HCT116 (cell line): ENCODE measurements around the gene TMEM45B. TPM values are rescaled to one million over a fixed set of nuclear protein-coding genes. Genes with fewer than 3 reads are reported as not detected.

ENCODE experiments used
- ATAC-seq: fragments of 200-7000 bp; cut with Tn5 transposase; 2 replicates; pipeline ENCODE4 v1.9.1; 2020; ENCODE audit warnings: mild to moderate bottlenecking, moderate library complexity
- BruUV-seq: library from RNA; stranded (reverse); fragments of 400-500 nt; replicated peaks from 2 replicates; lab custom pipeline; 2021; lab: Mats Ljungman, UMichigan
- CTCF ChIA-PET: fragments of 300-600 bp; sonication (Branson Sonifier 250); formaldehyde crosslinking; loops from one replicate; lab custom pipeline; 2021; ENCODE audit warnings: antibody characterized with exemption; lab: Charles Lee
- POLR2A ChIA-PET: fragments of 300-600, 350-600 bp; sonication (Branson Sonifier 250); formaldehyde crosslinking; loops from one replicate; lab custom pipeline; 2021; ENCODE audit warnings: antibody characterized with exemption; lab: Charles Lee
- RAD21 ChIA-PET, 2 experiments: fragments of 300-600 bp; sonication (Branson Sonifier 250); formaldehyde crosslinking; loops; one replicate each; lab custom pipeline; 2023; ENCODE audit warnings: low total read pairs in 2 of 2; ENCODE audit not compliant: uncharacterized antibody in 2 of 2, unreplicated experiment in 2 of 2, low non-redundant PET in 1 of 2; lab: Charles Lee
- DNase-seq: peaks from one replicate; pipeline ENCODE4 v3.0.0-alpha.2; 2010; ENCODE audit warnings: low read depth, low spot score
- H2AFZ ChIP-seq: fragments of 200-600 bp; shearing (Covaris generic), sonication (generic); 2 replicates; pipeline ENCODE4 v1.6.1; 2017; ENCODE audit warnings: low read depth, mixed run types, mixed read lengths, antibody characterized with exemption, low read length; ENCODE audit not compliant: poor library complexity, severe bottlenecking
- H3K27ac ChIP-seq: 2 replicates; pipeline ENCODE4 v1.5.1; 2012; ENCODE audit warnings: low read depth, low read length
- H3K27me3 ChIP-seq: fragments of 200-600 bp; sonication (generic); 2 replicates; pipeline ENCODE4 v1.6.1; 2016; ENCODE audit warnings: mixed run types, low read length, mixed read lengths; ENCODE audit not compliant: insufficient read depth
- H3K36me3 ChIP-seq, 2 experiments: fragments of 200-500 bp in 1 of 2; fragments of 200-600 bp in 1 of 2; sonication (Bioruptor generic) in 1 of 2; sonication (generic) in 1 of 2; 2 replicates each; pipeline versions ENCODE4 v1.5.1 to v1.6.1; 2014 to 2016; ENCODE audit warnings: low read length in 2 of 2, inconsistent platforms in 1 of 2, mixed read lengths in 1 of 2, mixed run types in 1 of 2; ENCODE audit not compliant: insufficient read depth in 2 of 2, control insufficient read depth in 1 of 2
- H3K4me1 ChIP-seq, 2 experiments: fragments of 200-600 bp in 1 of 2; sonication (generic) in 1 of 2; 2 replicates each; pipeline versions ENCODE4 v1.5.1 to v1.6.1; 2012 to 2017; ENCODE audit warnings: low read length in 2 of 2, inconsistent platforms in 1 of 2, mild to moderate bottlenecking in 1 of 2, mixed read lengths in 1 of 2, mixed run types in 1 of 2, moderate library complexity in 1 of 2; ENCODE audit not compliant: insufficient read depth in 2 of 2, control insufficient read depth in 1 of 2
- H3K4me2 ChIP-seq: fragments of 200-600 bp; sonication (generic); 2 replicates; pipeline ENCODE4 v1.6.1; 2017; ENCODE audit warnings: mixed run types, low read length, mixed read lengths
- H3K4me3 ChIP-seq, 2 experiments: fragments of 200-600 bp in 1 of 2; sonication (generic) in 1 of 2; replicated peaks in 1 of 2; 2 replicates each; pipeline ENCODE4 v1.5.1; 2011 to 2016; ENCODE audit warnings: low read length in 2 of 2, control low read depth in 1 of 2, low read depth in 1 of 2, mild to moderate bottlenecking in 1 of 2, mixed read lengths in 1 of 2, mixed run types in 1 of 2
- H3K79me2 ChIP-seq: fragments of 200-600 bp; sonication (generic); 2 replicates; pipeline ENCODE4 v1.6.1; 2017; ENCODE audit warnings: mild to moderate bottlenecking, mixed run types, low read length, moderate library complexity, mixed read lengths; ENCODE audit not compliant: insufficient read depth
- H3K9ac ChIP-seq: fragments of 200-600 bp; sonication (generic); 2 replicates; pipeline ENCODE4 v1.6.1; 2016; ENCODE audit warnings: low read length, mixed read lengths
- H3K9me2 ChIP-seq: fragments of 200-600 bp; sonication (generic), shearing (Covaris generic); 2 replicates; pipeline ENCODE4 v1.6.1; 2017; ENCODE audit warnings: mixed run types, mild to moderate bottlenecking, moderate library complexity; ENCODE audit not compliant: insufficient read depth
- H3K9me3 ChIP-seq, 2 experiments: fragments of 200-500 bp in 1 of 2; fragments of 200-600 bp in 1 of 2; sonication (Bioruptor generic) in 1 of 2; sonication (generic) in 1 of 2; 2 replicates each; pipeline ENCODE4 v1.6.1; 2014 to 2017; ENCODE audit warnings: low read length in 2 of 2, mixed read lengths in 2 of 2, inconsistent platforms in 1 of 2, low read depth in 1 of 2, mild to moderate bottlenecking in 1 of 2, mixed run types in 1 of 2, moderate library complexity in 1 of 2; ENCODE audit not compliant: control insufficient read depth in 1 of 2, insufficient read depth in 1 of 2
- H4K20me1 ChIP-seq: fragments of 200-600 bp; sonication (generic), shearing (Covaris generic); 2 replicates; pipeline ENCODE4 v1.6.1; 2017; ENCODE audit warnings: mixed run types, mild to moderate bottlenecking, moderate library complexity; ENCODE audit not compliant: insufficient read depth
- CEBPB ChIP-seq: IDR thresholded peaks from 2 replicates; pipeline ENCODE4 v1.6.1; 2012; ENCODE audit warnings: low read depth
- EZH2 ChIP-seq: fragments of 200-600 bp; sonication (generic); IDR thresholded peaks from 2 replicates; pipeline ENCODE4 v1.6.1; 2017; ENCODE audit warnings: antibody characterized with exemption, mixed run types
- JUND ChIP-seq: IDR thresholded peaks from 2 replicates; pipeline ENCODE4 v1.6.1; 2012
- MAX ChIP-seq: IDR thresholded peaks from 2 replicates; pipeline ENCODE4 v1.6.1; 2012
- POLR2A ChIP-seq: IDR thresholded peaks from 2 replicates; pipeline ENCODE4 v1.7.0; 2011; ENCODE audit warnings: borderline replicate concordance; ENCODE audit not compliant: insufficient read depth, insufficient read length; ENCODE audit errors: extremely low read depth
- POLR2AphosphoS5 ChIP-seq: IDR thresholded peaks from 2 replicates; pipeline ENCODE4 v1.6.1; 2011; ENCODE audit warnings: mild to moderate bottlenecking, low read depth, low read length, moderate library complexity
- SP1 ChIP-seq: IDR thresholded peaks from 2 replicates; pipeline ENCODE4 v1.6.1; 2012; ENCODE audit warnings: low read depth
- ZNF274 ChIP-seq: fragments of 200-500 bp; sonication (Bioruptor generic); IDR thresholded peaks from 2 replicates; pipeline ENCODE4 v1.6.1; 2014; ENCODE audit warnings: mild to moderate bottlenecking, low read depth, low read length, inconsistent platforms
- intact Hi-C: fragments of 100-400 bp; cut with micrococcal nuclease; formaldehyde crosslinking; loops from 2 replicates; pipeline ENCODE4 v1.10.0; 2022
- total RNA-seq: library from RNA; stranded (reverse); gene quantifications from one replicate; pipeline ENCODE4 v1.2.1, GENCODE V29; 2021; ENCODE audit not compliant: unreplicated experiment

Gene TMEM45B
- total RNA-seq, 1 experiment from 2014 or later: not detected

DNA sequence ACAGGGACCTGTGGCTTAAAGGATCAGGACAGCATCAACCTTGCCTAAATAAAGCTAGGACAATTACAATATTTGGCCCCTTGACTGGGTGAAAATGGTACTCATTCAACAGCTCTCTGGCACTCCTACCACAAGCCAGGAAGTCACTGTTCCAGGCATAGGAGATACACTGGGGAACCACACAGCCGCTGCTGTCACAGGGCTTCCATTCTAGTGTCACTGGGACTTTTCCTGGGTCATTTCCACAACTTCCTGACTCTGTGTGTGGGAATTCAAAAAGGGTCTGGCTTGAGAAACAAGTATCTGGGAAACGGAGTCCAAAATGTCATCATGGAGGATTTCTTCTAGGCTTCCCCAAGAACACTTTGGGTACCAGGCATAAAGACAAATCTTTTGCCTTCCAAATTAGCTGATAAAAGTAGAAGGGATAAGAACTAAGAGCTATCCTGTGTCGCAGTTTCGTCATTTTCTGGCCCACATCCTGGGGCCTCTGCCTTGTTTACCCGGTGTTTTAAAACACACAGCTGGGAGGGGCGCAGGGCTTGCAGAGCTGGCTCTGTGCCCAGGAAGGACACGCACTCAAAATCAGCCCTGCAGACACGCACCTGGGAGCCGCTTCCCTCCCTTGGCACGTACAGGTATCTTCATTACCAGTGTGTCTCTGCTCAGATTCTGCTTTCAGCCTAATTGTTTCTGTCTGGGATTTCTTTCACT lies 38.0 kb downstream of the TMEM45B start:
- Histone ChIP-seq H3K36me3 (no peaks in the 10 kb centered on the region), H3K4me3 (no peak overlapping the region), H2AFZ (no peak overlapping the region), H3K4me2 (no peak overlapping the region), H3K4me1 (no peaks in the 10 kb centered on the region), H3K9me2 (no peaks in the 10 kb centered on the region), H4K20me1 (no peaks in the 10 kb centered on the region), H3K79me2 (no peaks in the 10 kb centered on the region), H3K27ac (no peak overlapping the region), H3K27me3 (no peaks in the 10 kb centered on the region), H3K9me3 (no peaks in the 10 kb centered on the region), H3K9ac (no peak overlapping the region)
- TF ChIP-seq JUND (no peak), POLR2AphosphoS5 (no peak), CEBPB (no peak), SP1 (no peak), MAX (no peak)
- intact Hi-C loops: no loop called here
- ChIA-PET POLR2A (no interaction called here), CTCF (no interaction called here), RAD21 (no interaction called here)
- BruUV-seq: no TSS peak
- no peak for ATAC-seq
- DNase-seq: no peak

DNA sequence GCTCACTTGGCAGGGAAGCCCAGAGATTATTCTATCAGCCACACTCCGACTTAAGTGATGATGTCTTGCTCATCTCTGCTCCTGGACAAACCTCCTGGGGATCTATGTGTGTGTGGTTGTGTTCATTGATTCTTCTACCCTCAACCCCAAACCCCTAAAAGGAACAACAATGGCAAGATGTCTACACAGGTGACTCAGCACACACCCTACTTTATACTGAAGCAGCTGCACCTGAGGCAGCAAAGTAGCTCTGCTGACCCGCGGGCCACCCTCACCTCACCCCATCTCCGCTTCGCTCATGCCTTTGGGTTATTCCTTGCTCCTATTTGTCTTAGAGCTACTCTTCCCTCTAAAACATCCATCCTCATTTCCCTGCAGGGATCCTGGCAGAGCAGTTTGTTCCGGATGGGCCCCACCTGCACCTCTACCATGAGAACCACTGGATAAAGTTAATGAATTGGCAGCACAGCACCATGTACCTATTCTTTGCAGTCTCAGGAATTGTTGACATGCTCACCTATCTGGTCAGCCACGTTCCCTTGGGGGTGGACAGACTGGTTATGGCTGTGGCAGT lies 38.7 kb downstream of the TMEM45B start:
- intact Hi-C loops: no loop called here
- Histone ChIP-seq H3K36me3 (no peaks in the 10 kb centered on the region), H3K9me3 (no peaks in the 10 kb centered on the region), H3K9me2 (no peaks in the 10 kb centered on the region), H2AFZ (no peak overlapping the region), H3K9ac (no peak overlapping the region), H3K27me3 (no peaks in the 10 kb centered on the region), H3K4me2 (no peak overlapping the region), H3K27ac (no peak overlapping the region), H3K4me3 (no peak overlapping the region), H3K79me2 (no peaks in the 10 kb centered on the region), H3K4me1 (no peaks in the 10 kb centered on the region), H4K20me1 (no peaks in the 10 kb centered on the region)
- POLR2A ChIA-PET: no interaction called here
- no TSS peak for BruUV-seq
- RAD21 ChIA-PET: no interaction called here
- ATAC-seq (no peak), DNase-seq (no peak)
- CTCF ChIA-PET: no interaction called here
- TF ChIP-seq ZNF274 (no peak), CEBPB (no peak), MAX (no peak), POLR2A (no peak), EZH2 (no peak)
